ENCODE data around the gene WDPCP.

DNA sequence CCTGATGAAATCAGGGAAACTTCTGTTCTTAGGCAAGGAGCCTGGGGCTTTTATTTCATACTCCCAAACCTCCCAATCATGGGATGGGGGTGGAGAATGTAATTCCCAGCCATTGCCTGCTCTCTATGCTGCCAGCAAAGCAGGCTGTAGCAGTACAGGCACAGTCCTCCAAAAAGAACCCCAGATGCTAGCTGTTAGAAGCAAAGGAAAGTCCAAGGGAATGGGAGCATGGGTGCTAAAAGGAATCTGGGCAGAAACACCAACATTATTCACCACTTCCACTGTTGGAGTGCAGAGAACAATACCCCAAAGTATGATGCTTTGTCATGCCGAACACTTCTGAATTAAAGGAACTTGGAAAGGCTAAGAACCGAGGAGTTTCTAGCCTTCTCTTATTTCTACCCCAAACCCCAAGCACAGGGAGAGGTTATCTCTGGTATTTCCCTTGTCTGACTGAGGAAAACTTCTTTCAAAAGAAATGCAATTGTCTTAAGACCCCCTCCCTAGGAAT, 25.2 kb upstream of the WDPCP start:
- TF ChIP-seq POLR2A (IDR thresholded peaks at IDR 0.05), result no peak
- TF ChIP-seq, protein P1, sequence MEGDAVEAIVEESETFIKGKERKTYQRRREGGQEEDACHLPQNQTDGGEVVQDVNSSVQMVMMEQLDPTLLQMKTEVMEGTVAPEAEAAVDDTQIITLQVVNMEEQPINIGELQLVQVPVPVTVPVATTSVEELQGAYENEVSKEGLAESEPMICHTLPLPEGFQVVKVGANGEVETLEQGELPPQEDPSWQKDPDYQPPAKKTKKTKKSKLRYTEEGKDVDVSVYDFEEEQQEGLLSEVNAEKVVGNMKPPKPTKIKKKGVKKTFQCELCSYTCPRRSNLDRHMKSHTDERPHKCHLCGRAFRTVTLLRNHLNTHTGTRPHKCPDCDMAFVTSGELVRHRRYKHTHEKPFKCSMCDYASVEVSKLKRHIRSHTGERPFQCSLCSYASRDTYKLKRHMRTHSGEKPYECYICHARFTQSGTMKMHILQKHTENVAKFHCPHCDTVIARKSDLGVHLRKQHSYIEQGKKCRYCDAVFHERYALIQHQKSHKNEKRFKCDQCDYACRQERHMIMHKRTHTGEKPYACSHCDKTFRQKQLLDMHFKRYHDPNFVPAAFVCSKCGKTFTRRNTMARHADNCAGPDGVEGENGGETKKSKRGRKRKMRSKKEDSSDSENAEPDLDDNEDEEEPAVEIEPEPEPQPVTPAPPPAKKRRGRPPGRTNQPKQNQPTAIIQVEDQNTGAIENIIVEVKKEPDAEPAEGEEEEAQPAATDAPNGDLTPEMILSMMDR (IDR thresholded peaks at IDR 0.05), result no peak
